DND-41 (cell line): ENCODE data around the gene PSTPIP1.

ENCODE experiments used
- ATAC-seq: fragments of 200-7000 bp; cut with Tn5 transposase; 3 replicates; pipeline ENCODE4 v1.9.1; 2021; ENCODE audit warnings: low read depth; ENCODE audit not compliant: insufficient read depth
- DNase-seq: peaks from one replicate; pipeline ENCODE4 v3.0.0-alpha.2; 2020
- H2AFZ ChIP-seq: 2 replicates; pipeline ENCODE4 v1.6.0; 2012; ENCODE audit warnings: low read depth, low read length
- H3K27ac ChIP-seq: 2 replicates; pipeline ENCODE4 v1.5.1; 2012; ENCODE audit warnings: low read length, inconsistent platforms
- H3K27me3 ChIP-seq: fragments of 200-600 bp; sonication (generic); 2 replicates; pipeline ENCODE4 v1.6.0; 2012; ENCODE audit warnings: low read length, mild to moderate bottlenecking, inconsistent platforms; ENCODE audit not compliant: insufficient read depth, poor library complexity
- H3K36me3 ChIP-seq: 2 replicates; pipeline ENCODE4 v1.5.1; 2012; ENCODE audit warnings: low read length, inconsistent platforms; ENCODE audit not compliant: insufficient read depth
- H3K4me1 ChIP-seq: 2 replicates; pipeline ENCODE4 v1.5.1; 2012; ENCODE audit warnings: mild to moderate bottlenecking, low read length; ENCODE audit not compliant: insufficient read depth
- H3K4me2 ChIP-seq: 2 replicates; pipeline ENCODE4 v1.6.0; 2012; ENCODE audit warnings: mild to moderate bottlenecking, moderate library complexity, low read length, inconsistent platforms; ENCODE audit not compliant: insufficient read depth
- H3K4me3 ChIP-seq, 2 experiments: fragments of 200-600 bp in 1 of 2; shearing (Covaris generic) in 1 of 2; 2 replicates each; pipeline ENCODE4 v1.5.1; 2012 to 2016; ENCODE audit warnings: inconsistent platforms in 2 of 2, low read length in 2 of 2, mild to moderate bottlenecking in 2 of 2, low read depth in 1 of 2, moderate library complexity in 1 of 2
- H3K79me2 ChIP-seq: 2 replicates; pipeline ENCODE4 v1.6.0; 2012; ENCODE audit warnings: low read length, inconsistent platforms; ENCODE audit not compliant: insufficient read depth
- H3K9ac ChIP-seq: 2 replicates; pipeline ENCODE4 v1.6.0; 2012; ENCODE audit warnings: low read depth, mild to moderate bottlenecking, inconsistent platforms, low read length, moderate library complexity
- H3K9me3 ChIP-seq: 2 replicates; pipeline ENCODE4 v1.5.1; 2012; ENCODE audit warnings: low read length, moderate library complexity, mild to moderate bottlenecking, inconsistent platforms; ENCODE audit not compliant: insufficient read depth, severe bottlenecking
- H4K20me1 ChIP-seq: 2 replicates; pipeline ENCODE4 v1.6.0; 2012; ENCODE audit warnings: low read length; ENCODE audit not compliant: insufficient read depth
- EZH2 ChIP-seq: IDR thresholded peaks from 3 replicates; pipeline ENCODE4 v1.6.1; 2012; ENCODE audit warnings: borderline replicate concordance, low read depth, mild to moderate bottlenecking, moderate library complexity, low read length, inconsistent platforms; ENCODE audit not compliant: severe bottlenecking
- TF ChIP-seq, protein P1 (sequence below): IDR thresholded peaks from 2 replicates; pipeline ENCODE4 v1.5.1; 2012; ENCODE audit warnings: borderline replicate concordance, low read length, moderate library complexity, mild to moderate bottlenecking; ENCODE audit not compliant: poor library complexity, severe bottlenecking; ENCODE audit errors: extremely low read depth

Gene PSTPIP1

GRCh38 chr15:77001966-77002365 is 7.0 kb downstream of the PSTPIP1 start:
- H3K36me3 ChIP-seq: no peaks in the 10 kb centered on the region
- H3K79me2 ChIP-seq: no peaks in the 10 kb centered on the region
- no peak overlapping the region for H3K4me2 ChIP-seq
- no peaks in the 10 kb centered on the region for H4K20me1 ChIP-seq
- DNase-seq (no peak), ATAC-seq (no peak)
- H3K27me3 ChIP-seq: no peaks in the 10 kb centered on the region
- no peak overlapping the region for H3K27ac ChIP-seq
- no peak for TF ChIP-seq EZH2
- TF ChIP-seq, protein P1, sequence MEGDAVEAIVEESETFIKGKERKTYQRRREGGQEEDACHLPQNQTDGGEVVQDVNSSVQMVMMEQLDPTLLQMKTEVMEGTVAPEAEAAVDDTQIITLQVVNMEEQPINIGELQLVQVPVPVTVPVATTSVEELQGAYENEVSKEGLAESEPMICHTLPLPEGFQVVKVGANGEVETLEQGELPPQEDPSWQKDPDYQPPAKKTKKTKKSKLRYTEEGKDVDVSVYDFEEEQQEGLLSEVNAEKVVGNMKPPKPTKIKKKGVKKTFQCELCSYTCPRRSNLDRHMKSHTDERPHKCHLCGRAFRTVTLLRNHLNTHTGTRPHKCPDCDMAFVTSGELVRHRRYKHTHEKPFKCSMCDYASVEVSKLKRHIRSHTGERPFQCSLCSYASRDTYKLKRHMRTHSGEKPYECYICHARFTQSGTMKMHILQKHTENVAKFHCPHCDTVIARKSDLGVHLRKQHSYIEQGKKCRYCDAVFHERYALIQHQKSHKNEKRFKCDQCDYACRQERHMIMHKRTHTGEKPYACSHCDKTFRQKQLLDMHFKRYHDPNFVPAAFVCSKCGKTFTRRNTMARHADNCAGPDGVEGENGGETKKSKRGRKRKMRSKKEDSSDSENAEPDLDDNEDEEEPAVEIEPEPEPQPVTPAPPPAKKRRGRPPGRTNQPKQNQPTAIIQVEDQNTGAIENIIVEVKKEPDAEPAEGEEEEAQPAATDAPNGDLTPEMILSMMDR: no peak
- no peak overlapping the region for H3K4me3 ChIP-seq
- H2AFZ ChIP-seq: no peak overlapping the region
- 0 out of 2 replicates have a peak, but pooled peaks cover 3% of the 10 kb centered on the region for H3K4me1 ChIP-seq
- H3K9me3 ChIP-seq: no peaks in the 10 kb centered on the region
- H3K9ac ChIP-seq: no peak overlapping the region

GRCh38 chr15:77002436-77002835 is 7.5 kb downstream of the PSTPIP1 start:
- Histone ChIP-seq H3K4me3 (no peak overlapping the region), H3K27ac (no peak overlapping the region), H4K20me1 (no peaks in the 10 kb centered on the region), H2AFZ (no peak overlapping the region), H3K27me3 (no peaks in the 10 kb centered on the region), H3K4me2 (no peak overlapping the region), H3K9me3 (no peaks in the 10 kb centered on the region), H3K9ac (no peak overlapping the region), H3K36me3 (no peaks in the 10 kb centered on the region), H3K4me1 (0 out of 2 replicates have a peak, but pooled peaks cover 3% of the 10 kb centered on the region), H3K79me2 (no peaks in the 10 kb centered on the region)
- ATAC-seq (0 out of 3 replicates have a peak, but pooled peaks have one; percentile 23), DNase-seq (peak; percentile 34)
- TF ChIP-seq EZH2: no peak
- TF ChIP-seq, protein P1: no peak

GRCh38 chr15:77002954-77003912 is 8.3 kb downstream of the PSTPIP1 start:
- Histone ChIP-seq H3K27ac (no peak overlapping the region), H3K27me3 (no peaks in the 10 kb centered on the region), H2AFZ (no peak overlapping the region), H3K4me2 (no peak overlapping the region), H3K9ac (no peak overlapping the region), H4K20me1 (no peaks in the 10 kb centered on the region), H3K79me2 (no peaks in the 10 kb centered on the region), H3K4me1 (0 out of 2 replicates have a peak, but pooled peaks cover 3% of the 10 kb centered on the region), H3K9me3 (no peaks in the 10 kb centered on the region), H3K36me3 (no peaks in the 10 kb centered on the region), H3K4me3 (no peak overlapping the region)
- no peak for TF ChIP-seq EZH2
- TF ChIP-seq, protein P1: no peak
- ATAC-seq (peak; percentile 85), DNase-seq (peak; percentile 39)
